Measurements from ENCODE around the gene SMOC2.
"Not testable (repeated sequence)": the region's sequence is repeated elsewhere in the genome, so short reads cannot be mapped to it uniquely, and the experiment has no call there.

GRCh38 chr6:168694797-168695196 lies 253.8 kb downstream of the SMOC2 start:
- TF ChIP-seq CTCF (IDR thresholded peaks at IDR 0.05; ENCODE audit: poor library complexity, severe bottlenecking); RAD21 (conservative IDR thresholded peaks at IDR 0.05); POLR2AphosphoS5 (IDR thresholded peaks at IDR 0.05); SMC3 (conservative IDR thresholded peaks at IDR 0.05; ENCODE audit: poor library complexity): not testable (repeated sequence)
